Measurements from ENCODE around the gene MCM10. TPM values are rescaled to one million over a fixed set of nuclear protein-coding genes. Genes with fewer than 3 reads are reported as not detected.

The MCM10 gene
- total and polyA plus RNA-seq, 2 of the 8 experiments (the other 6 are each of a cell fraction or from before 2014, with no cell fraction given): 9.8 to 60.3 TPM

DNA sequence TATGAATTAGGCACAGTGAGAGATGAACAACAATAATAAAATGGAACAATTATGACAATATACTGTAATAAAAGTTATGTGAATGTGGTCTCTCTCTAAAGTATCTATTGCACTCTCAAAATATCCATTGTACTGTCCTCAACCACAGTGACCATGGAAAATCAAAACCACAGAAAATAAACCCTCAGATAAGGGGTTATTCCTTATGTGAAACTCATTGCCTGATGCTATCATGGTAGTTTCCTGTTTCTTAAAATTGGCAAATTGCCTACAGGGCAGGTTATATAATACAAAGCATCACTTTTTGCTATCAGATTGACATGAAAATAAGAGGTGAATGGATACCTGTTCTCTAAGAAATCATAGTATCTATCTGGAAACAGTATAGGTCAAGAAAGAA lies 3.8 kb downstream of the MCM10 start (continued):
- TF ChIP-seq RAD21 (IDR thresholded peaks at IDR 0.05 in 1 of 2, conservative IDR thresholded peaks at IDR 0.05 in 1 of 2; ENCODE audit: low read depth in 2 of 2, low read length in 2 of 2) (no peak), MAFK (IDR thresholded peaks at IDR 0.05; ENCODE audit: low read depth, low read length) (no peak), CEBPB (IDR thresholded peaks at IDR 0.05; ENCODE audit: low read depth, low read length) (no peak), SAP30 (IDR thresholded peaks at IDR 0.05; ENCODE audit: insufficient read depth, insufficient replicate concordance, low read length) (no peak), SIN3A (conservative IDR thresholded peaks at IDR 0.05 in 1 of 2, IDR thresholded peaks at IDR 0.05 in 1 of 2; ENCODE audit: low read depth in 1 of 2, low read length in 2 of 2) (no peak)

Measured in H1 (cell line).